Ovary (tissue), 3 donors: ENCODE data around the gene SIRT2.

Source experiments
- CTCF ChIP-seq, 3 donors: fragments of 450-650 bp in 2 of 3; fragments of 200-600 bp in 1 of 3; IDR thresholded peaks; one replicate each; pipeline versions ENCODE4 v1.5.1 to v1.8.0; 2016 to 2022; ENCODE audit warnings: antibody characterized with exemption in 3 of 3, mild to moderate bottlenecking in 1 of 3
- POLR2A ChIP-seq: fragments of 450-650 bp; IDR thresholded peaks from one replicate; pipeline ENCODE4 v1.6.1; 2017; ENCODE audit warnings: antibody characterized with exemption, mild to moderate bottlenecking, moderate library complexity
- donor health status: DM: no; HTN: no; CAD: no.

DNA sequence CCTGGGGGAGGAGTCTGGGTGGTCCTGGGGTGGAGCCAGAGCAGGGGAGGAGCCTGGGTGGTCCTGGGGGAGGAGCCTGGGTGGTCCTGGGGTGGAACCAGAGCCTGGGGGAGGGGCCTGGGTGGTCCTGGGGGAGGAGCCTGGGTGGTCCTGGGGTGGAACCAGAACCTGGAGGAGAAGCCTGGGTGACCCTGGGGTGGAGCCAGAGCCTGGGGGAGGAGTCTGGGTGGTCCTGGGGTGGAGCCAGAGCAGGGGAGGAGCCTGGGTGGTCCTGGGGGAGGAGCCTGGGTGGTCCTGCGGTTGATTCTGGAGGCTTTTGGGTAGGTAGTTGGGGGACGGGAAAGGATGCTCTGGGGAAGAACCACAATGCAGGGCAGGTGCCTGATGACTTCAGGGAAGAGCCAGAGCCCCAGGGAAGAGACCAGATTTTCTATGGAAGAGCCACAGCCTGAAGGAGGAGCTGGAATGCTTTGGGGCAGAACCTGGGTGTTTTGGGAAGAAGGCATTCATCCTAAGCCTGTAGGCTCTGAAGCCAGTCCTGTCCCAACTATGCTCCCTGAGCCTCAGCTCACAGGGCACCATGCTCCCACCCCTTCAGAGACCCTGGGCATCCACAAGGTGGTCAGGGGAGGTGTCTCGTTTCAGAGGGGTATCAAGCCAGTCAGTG lies 46.3 kb upstream of the SIRT2 start:
- no peak for TF ChIP-seq POLR2A
- no peak for TF ChIP-seq CTCF (IDR thresholded peaks at IDR 0.05)
